Stimulated activated effector memory CD8-positive, alpha-beta T cell treated with anti-CD3 and anti-CD28 coated beads, Interleukin-12 subunit alpha, Interleukin-12 subunit beta, amount 100 ng/mL, for 72 hours (primary cell): ENCODE data around the gene ULK4.
"Not testable (repeated sequence)": the region's sequence is repeated elsewhere in the genome, so short reads cannot be mapped to it uniquely, and the experiment has no call there.

Experiments
- ATAC-seq: fragments of 150-1000 bp; cut with Tn5 transposase; 2 replicates; pipeline ENCODE4 v1.10.0; 2021
- DNase-seq, 2 donors: peaks; one replicate each; pipeline ENCODE4 v3.0.0; 2021 to 2022; ENCODE audit warnings: low spot score in 2 of 2
- H3K27ac Mint-ChIP-seq: one replicate; pipeline ENCODE4 v1.8.0; 2022; ENCODE audit warnings: mild to moderate bottlenecking, mixed read lengths
- H3K36me3 Mint-ChIP-seq: one replicate; pipeline ENCODE4 v1.8.0; 2022; ENCODE audit warnings: mild to moderate bottlenecking, mixed read lengths
- H3K4me1 Mint-ChIP-seq: one replicate; pipeline ENCODE4 v1.8.0; 2022; ENCODE audit warnings: mixed read lengths
- H3K4me3 Mint-ChIP-seq: one replicate; pipeline ENCODE4 v1.8.0; 2022; ENCODE audit warnings: mild to moderate bottlenecking, mixed read lengths
- H3K9me3 Mint-ChIP-seq: one replicate; pipeline ENCODE4 v1.8.0; 2022; ENCODE audit warnings: mixed read lengths

Gene ULK4

GRCh38 chr3:41682382-41682781 lies 279.5 kb downstream of the ULK4 start:
- Mint-ChIP-seq H3K9me3 (no peaks in the 10 kb centered on the region), H3K4me3 (no peak overlapping the region), H3K4me1 (no peaks in the 10 kb centered on the region), H3K27ac (no peak overlapping the region), H3K36me3 (no peaks in the 10 kb centered on the region)
- no peak for ATAC-seq
- no peak for DNase-seq

- DNase-seq = no peak
- no peak for ATAC-seq
- no peak overlapping the region for H3K4me3 Mint-ChIP-seq
- no peaks in the 10 kb centered on the region for H3K9me3 Mint-ChIP-seq
- no peak overlapping the region for H3K27ac Mint-ChIP-seq
- H3K4me1 Mint-ChIP-seq = no peaks in the 10 kb centered on the region
- H3K36me3 Mint-ChIP-seq = no peaks in the 10 kb centered on the region
These were observed 280.4 kb downstream of the ULK4 start for GRCh38 chr3:41681479-41681878.

GRCh38 chr3:41679374-41679773 lies 282.5 kb downstream of the ULK4 start:
- H3K27ac Mint-ChIP-seq = no peak overlapping the region
- ATAC-seq (no peak), DNase-seq (no peak)
- no peaks in the 10 kb centered on the region for H3K36me3 Mint-ChIP-seq
- no peaks in the 10 kb centered on the region for H3K4me1 Mint-ChIP-seq
- no peak overlapping the region for H3K4me3 Mint-ChIP-seq
- no peaks in the 10 kb centered on the region for H3K9me3 Mint-ChIP-seq

- not testable (repeated sequence) for H3K9me3 Mint-ChIP-seq, DNase-seq, H3K36me3 Mint-ChIP-seq, ATAC-seq, H3K4me3 Mint-ChIP-seq, H3K27ac Mint-ChIP-seq, H3K4me1 Mint-ChIP-seq
These were observed 286.8 kb downstream of the ULK4 start for GRCh38 chr3:41675102-41675501.

GRCh38 chr3:41674449-41674848 lies 287.5 kb downstream of the ULK4 start:
- Mint-ChIP-seq H3K9me3 (peaks cover 6% of the 10 kb centered on the region), H3K27ac (no peak overlapping the region), H3K4me3 (no peak overlapping the region), H3K4me1 (no peaks in the 10 kb centered on the region), H3K36me3 (no peaks in the 10 kb centered on the region)
- ATAC-seq (no peak), DNase-seq (no peak)

- ATAC-seq (no peak), DNase-seq (no peak)
- H3K36me3 Mint-ChIP-seq = no peaks in the 10 kb centered on the region
- no peak overlapping the region for H3K4me3 Mint-ChIP-seq
- peaks cover 6% of the 10 kb centered on the region for H3K9me3 Mint-ChIP-seq
- no peaks in the 10 kb centered on the region for H3K4me1 Mint-ChIP-seq
- H3K27ac Mint-ChIP-seq = no peak overlapping the region
These were observed 288.3 kb downstream of the ULK4 start for GRCh38 chr3:41673650-41674049.

GRCh38 chr3:41668379-41668778 lies 293.5 kb downstream of the ULK4 start:
- Mint-ChIP-seq H3K9me3 (peaks cover 12% of the 10 kb centered on the region), H3K4me1 (no peaks in the 10 kb centered on the region), H3K27ac (no peak overlapping the region), H3K36me3 (no peaks in the 10 kb centered on the region), H3K4me3 (no peak overlapping the region)
- DNase-seq = no peak
- no peak for ATAC-seq

GRCh38 chr3:41662288-41662687 lies 299.6 kb downstream of the ULK4 start:
- DNase-seq = no peak
- Mint-ChIP-seq H3K27ac (no peak overlapping the region), H3K4me1 (no peaks in the 10 kb centered on the region), H3K9me3 (peaks cover 9% of the 10 kb centered on the region), H3K4me3 (no peak overlapping the region), H3K36me3 (no peaks in the 10 kb centered on the region)
- no peak for ATAC-seq

GRCh38 chr3:41661796-41662195 lies 300.1 kb downstream of the ULK4 start:
- ATAC-seq (no peak), DNase-seq (no peak)
- no peak overlapping the region for H3K27ac Mint-ChIP-seq
- no peak overlapping the region for H3K4me3 Mint-ChIP-seq
- H3K4me1 Mint-ChIP-seq = no peaks in the 10 kb centered on the region
- peaks cover 9% of the 10 kb centered on the region for H3K9me3 Mint-ChIP-seq
- no peaks in the 10 kb centered on the region for H3K36me3 Mint-ChIP-seq

GRCh38 chr3:41660510-41660909 lies 301.4 kb downstream of the ULK4 start:
- DNase-seq (no peak), ATAC-seq (no peak)
- H3K27ac Mint-ChIP-seq = no peak overlapping the region
- H3K36me3 Mint-ChIP-seq = no peaks in the 10 kb centered on the region
- H3K9me3 Mint-ChIP-seq = peaks cover 3% of the 10 kb centered on the region
- H3K4me1 Mint-ChIP-seq = no peaks in the 10 kb centered on the region
- no peak overlapping the region for H3K4me3 Mint-ChIP-seq

- DNase-seq = no peak
- Mint-ChIP-seq H3K4me3 (no peak overlapping the region), H3K9me3 (peaks cover 2% of the 10 kb centered on the region), H3K36me3 (no peaks in the 10 kb centered on the region), H3K4me1 (no peaks in the 10 kb centered on the region), H3K27ac (no peak overlapping the region)
- ATAC-seq = no peak
These were observed 308.2 kb downstream of the ULK4 start for GRCh38 chr3:41653571-41654239.

GRCh38 chr3:41652931-41653330 lies 309.0 kb downstream of the ULK4 start:
- no peak for ATAC-seq
- no peaks in the 10 kb centered on the region for H3K4me1 Mint-ChIP-seq
- no peak overlapping the region for H3K4me3 Mint-ChIP-seq
- H3K9me3 Mint-ChIP-seq = peaks cover 2% of the 10 kb centered on the region
- no peaks in the 10 kb centered on the region for H3K36me3 Mint-ChIP-seq
- DNase-seq = no peak
- H3K27ac Mint-ChIP-seq = no peak overlapping the region

GRCh38 chr3:41652506-41652905 lies 309.4 kb downstream of the ULK4 start:
- Mint-ChIP-seq H3K27ac (no peak overlapping the region), H3K9me3 (peaks cover 2% of the 10 kb centered on the region), H3K36me3 (no peaks in the 10 kb centered on the region), H3K4me1 (no peaks in the 10 kb centered on the region), H3K4me3 (no peak overlapping the region)
- DNase-seq = no peak
- ATAC-seq = no peak

- Mint-ChIP-seq H3K9me3 (peaks cover 2% of the 10 kb centered on the region), H3K27ac (no peak overlapping the region)
- ATAC-seq = no peak
These were observed 310.2 kb downstream of the ULK4 start for GRCh38 chr3:41651718-41652117.

GRCh38 chr3:41650406-41650805 lies 311.5 kb downstream of the ULK4 start:
- H3K4me1 Mint-ChIP-seq = no peaks in the 10 kb centered on the region
- no peak overlapping the region for H3K4me3 Mint-ChIP-seq
- no peaks in the 10 kb centered on the region for H3K36me3 Mint-ChIP-seq
- H3K27ac Mint-ChIP-seq = no peak overlapping the region
- DNase-seq (no peak), ATAC-seq (no peak)
- peaks cover 2% of the 10 kb centered on the region for H3K9me3 Mint-ChIP-seq

More at GRCh38 chr3:41651718-41652117, 310.2 kb downstream of the ULK4 start:
- H3K36me3 Mint-ChIP-seq = no peaks in the 10 kb centered on the region
- no peak overlapping the region for H3K4me3 Mint-ChIP-seq
- DNase-seq = no peak
- H3K4me1 Mint-ChIP-seq = no peaks in the 10 kb centered on the region

- Mint-ChIP-seq H3K4me3 (no peak overlapping the region), H3K4me1 (no peaks in the 10 kb centered on the region), H3K27ac (no peak overlapping the region), H3K9me3 (peaks cover 6% of the 10 kb centered on the region), H3K36me3 (no peaks in the 10 kb centered on the region)
- no peak for DNase-seq
- no peak for ATAC-seq
These were observed 312.7 kb downstream of the ULK4 start for GRCh38 chr3:41649129-41649739.
